Muscle layer of duodenum (tissue), 2 donors: ENCODE results near the gene DENND5B.

Experiments used
- H3K27ac ChIP-seq: one replicate; pipeline ENCODE4 v1.7.0; 2013; ENCODE audit warnings: mild to moderate bottlenecking, low read length
- H3K27me3 ChIP-seq: one replicate; pipeline ENCODE4 v1.7.0; 2013; ENCODE audit warnings: low read depth, mild to moderate bottlenecking, control low read depth, low read length
- H3K36me3 ChIP-seq, 2 donors: one replicate each; pipeline ENCODE4 v1.7.0; 2013; ENCODE audit warnings: low read length in 2 of 2, control low read depth in 1 of 2, mild to moderate bottlenecking in 1 of 2; ENCODE audit not compliant: insufficient read depth in 2 of 2, control insufficient read depth in 1 of 2
- H3K4me1 ChIP-seq, 2 donors: one replicate each; pipeline ENCODE4 v1.7.0; 2013; ENCODE audit warnings: low read length in 2 of 2, mild to moderate bottlenecking in 2 of 2, control low read depth in 1 of 2, moderate library complexity in 1 of 2; ENCODE audit not compliant: insufficient read depth in 2 of 2, control insufficient read depth in 1 of 2
- H3K4me3 ChIP-seq, 2 donors: one replicate each; pipeline ENCODE4 v1.7.0; 2013; ENCODE audit warnings: low read length in 2 of 2, low read depth in 1 of 2, mild to moderate bottlenecking in 1 of 2
- H3K9me3 ChIP-seq, 2 donors: one replicate each; pipeline ENCODE4 v1.7.0; 2013; ENCODE audit warnings: low read length in 2 of 2, control low read depth in 1 of 2, mild to moderate bottlenecking in 1 of 2; ENCODE audit not compliant: control insufficient read depth in 1 of 2
- donor health status: healthy.

The DENND5B gene

DNA sequence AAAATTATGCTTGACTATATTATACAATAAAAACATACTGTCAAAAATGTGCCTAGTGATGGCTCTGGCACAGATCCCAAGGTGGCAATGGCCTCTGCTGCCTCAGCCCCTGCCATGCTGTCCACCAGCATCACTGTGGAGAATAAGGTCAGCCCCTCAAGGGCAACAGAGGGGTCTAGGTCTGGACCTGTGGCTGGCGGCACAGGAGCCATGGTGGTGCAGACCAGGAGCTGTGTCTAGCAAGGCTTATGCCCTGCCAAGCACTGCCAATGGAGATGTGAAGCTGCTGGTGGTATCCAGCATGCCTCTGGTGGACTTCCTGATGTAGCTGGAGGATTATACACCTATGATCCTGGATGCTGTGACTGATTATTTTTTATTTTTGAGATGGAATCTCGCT, 125.9 kb downstream of the DENND5B start:
- Histone ChIP-seq H3K27ac (no peak overlapping the region), H3K4me3 (no peak overlapping the region), H3K9me3 (no peaks in the 10 kb centered on the region), H3K36me3 (no peaks in the 10 kb centered on the region), H3K4me1 (no peaks in the 10 kb centered on the region), H3K27me3 (no peaks in the 10 kb centered on the region)

DNA sequence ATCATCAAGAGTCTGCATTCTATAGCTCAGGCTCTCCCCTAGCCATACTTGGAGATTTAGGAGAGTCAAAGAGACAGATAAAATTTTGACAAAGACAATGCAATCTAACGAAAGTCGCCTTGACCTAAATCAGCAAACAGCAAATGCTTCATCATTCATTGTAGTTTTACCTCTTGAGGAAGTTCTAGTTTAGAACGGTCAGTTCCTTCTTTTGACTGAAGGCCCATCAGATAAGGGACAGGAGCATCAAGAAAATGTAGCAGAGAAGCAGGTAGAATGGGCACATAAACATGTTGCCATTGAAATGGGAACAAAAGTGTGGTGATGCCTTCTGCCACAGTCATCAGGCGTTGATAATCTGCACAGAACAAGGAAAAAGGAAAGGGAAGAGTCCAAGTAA, 130.9 kb downstream of the DENND5B start:
- Histone ChIP-seq H3K27ac (no peak overlapping the region), H3K27me3 (no peaks in the 10 kb centered on the region), H3K4me1 (no peaks in the 10 kb centered on the region), H3K36me3 (no peaks in the 10 kb centered on the region), H3K9me3 (no peaks in the 10 kb centered on the region), H3K4me3 (no peak overlapping the region)

DNA sequence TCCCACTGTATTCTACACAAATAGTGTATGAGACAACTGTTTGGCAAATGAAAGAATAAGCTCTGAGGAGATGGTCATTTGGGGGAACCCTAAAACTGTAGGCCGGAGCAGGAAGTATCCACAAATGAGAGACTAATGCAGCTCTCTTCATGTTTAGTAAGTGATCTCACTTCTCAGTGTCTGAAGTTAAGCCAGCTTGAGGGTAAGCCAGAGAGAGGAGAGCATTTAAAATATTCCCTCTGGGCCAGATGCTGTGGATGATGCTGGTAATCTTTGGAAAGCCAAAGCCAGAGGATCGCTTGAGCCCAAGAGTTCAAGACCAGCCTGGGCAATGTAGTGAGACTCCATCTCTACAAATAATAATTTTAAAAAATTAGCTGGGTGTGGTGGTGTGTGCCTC, 134.4 kb downstream of the DENND5B start:
- no peak overlapping the region for H3K27ac ChIP-seq
- H3K9me3 ChIP-seq, result no peaks in the 10 kb centered on the region
- peaks cover 4 to 7% of the 10 kb centered on the region in 2 donors for H3K36me3 ChIP-seq
- H3K4me3 ChIP-seq, result no peak overlapping the region
- no peaks in the 10 kb centered on the region for H3K4me1 ChIP-seq
- H3K27me3 ChIP-seq, result no peaks in the 10 kb centered on the region

DNA sequence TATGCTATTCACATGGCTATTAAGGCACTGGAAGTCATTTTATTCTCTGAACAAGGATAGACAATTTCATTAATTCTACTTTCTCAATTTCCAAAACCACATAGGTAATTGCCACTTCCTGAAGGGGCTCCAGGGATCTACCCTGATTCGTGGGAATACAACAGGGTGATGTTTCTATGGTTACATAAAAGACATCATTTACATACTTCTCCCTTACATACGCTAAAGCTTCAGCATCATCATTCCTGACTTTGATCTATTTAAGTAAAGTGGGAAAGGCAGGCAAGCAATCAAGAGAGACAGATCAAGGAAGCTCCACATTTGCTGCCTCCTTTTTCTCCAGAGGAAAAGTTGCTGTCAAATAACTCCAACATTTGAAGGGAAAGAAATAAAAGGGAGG, 146.2 kb downstream of the DENND5B start:
- Histone ChIP-seq H3K27ac (no peak overlapping the region), H3K4me1 (no peaks in the 10 kb centered on the region), H3K36me3 (peaks cover 0 to 6% of the 10 kb centered on the region in 2 donors), H3K9me3 (no peaks in the 10 kb centered on the region), H3K4me3 (no peak overlapping the region), H3K27me3 (no peaks in the 10 kb centered on the region)

DNA sequence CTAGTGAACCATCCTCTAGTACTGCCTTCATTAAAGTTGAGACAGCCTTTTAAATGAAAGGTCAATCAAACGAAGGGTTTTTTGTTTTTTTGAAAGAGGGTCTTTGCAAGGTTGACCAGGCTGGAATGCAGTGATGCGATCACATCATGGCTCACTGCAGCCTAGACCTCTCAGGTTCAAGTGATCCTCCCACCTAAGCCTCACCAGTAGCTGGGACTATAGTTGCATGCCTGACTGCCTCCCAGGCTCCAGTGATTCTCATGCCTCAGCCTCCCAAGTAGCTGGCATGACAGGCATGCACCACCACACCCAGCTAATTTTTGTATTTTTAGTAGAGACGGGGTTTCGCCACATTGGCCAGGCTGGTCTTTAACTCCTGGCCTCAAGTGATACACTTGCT, 150.3 kb downstream of the DENND5B start:
- H3K27ac ChIP-seq, result no peak overlapping the region

DNA sequence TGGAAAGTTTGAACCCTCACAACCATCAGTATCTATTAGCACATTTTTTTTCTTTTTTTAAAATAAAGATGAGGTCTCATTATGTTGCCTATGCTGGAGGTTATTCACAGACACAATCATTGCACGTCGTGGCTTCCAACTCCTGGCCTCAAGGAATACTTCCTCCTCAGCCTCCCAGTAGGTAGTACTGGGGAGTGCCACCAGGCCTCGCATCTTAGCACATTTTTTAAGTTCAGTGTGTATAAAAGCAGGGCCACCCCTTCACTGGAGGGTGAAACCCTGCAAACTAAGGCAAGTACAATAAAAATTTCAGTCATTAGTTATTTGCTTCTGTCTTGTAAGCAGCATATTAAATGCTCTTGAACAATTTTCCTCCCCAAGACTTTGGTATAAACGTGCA, 150.8 kb downstream of the DENND5B start:
- Histone ChIP-seq H3K4me3 (no peak overlapping the region), H3K36me3 (peaks cover 0 to 4% of the 10 kb centered on the region in 2 donors), H3K4me1 (no peaks in the 10 kb centered on the region), H3K27me3 (no peaks in the 10 kb centered on the region), H3K27ac (no peak overlapping the region), H3K9me3 (no peaks in the 10 kb centered on the region)

More for the DNA sequence above, 150.3 kb downstream of the DENND5B start:
- Histone ChIP-seq H3K9me3 (no peaks in the 10 kb centered on the region), H3K36me3 (peaks cover 0 to 4% of the 10 kb centered on the region in 2 donors), H3K4me3 (no peak overlapping the region), H3K27me3 (no peaks in the 10 kb centered on the region), H3K4me1 (no peaks in the 10 kb centered on the region)

DNA sequence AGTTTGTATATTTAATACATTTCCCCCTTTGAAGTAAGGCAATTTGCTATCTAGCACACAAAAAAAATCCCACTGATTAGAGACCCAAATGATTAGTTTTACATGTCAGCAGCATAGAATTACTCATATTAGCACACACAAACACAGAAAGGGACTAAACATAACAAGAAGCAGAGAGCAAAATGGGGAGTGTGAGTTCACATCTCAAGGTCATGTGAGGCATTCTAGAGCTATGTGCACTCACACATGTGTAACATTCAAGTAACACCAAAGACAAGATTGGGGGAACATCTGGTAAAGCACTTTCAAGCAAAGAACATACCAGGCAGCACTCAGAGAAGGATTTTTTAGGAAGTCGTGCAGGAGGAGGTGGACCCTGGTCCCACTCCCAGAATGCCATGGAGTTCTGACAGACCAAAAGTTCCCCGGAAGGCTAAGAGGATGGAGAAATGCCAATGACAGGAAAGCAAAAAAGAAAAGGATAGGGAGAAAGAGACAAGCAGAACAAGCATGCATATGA, 159.2 kb downstream of the DENND5B start:
- Histone ChIP-seq H3K9me3 (no peaks in the 10 kb centered on the region), H3K36me3 (no peaks in the 10 kb centered on the region), H3K27ac (no peak overlapping the region), H3K4me3 (no peak overlapping the region), H3K27me3 (no peaks in the 10 kb centered on the region), H3K4me1 (peaks cover 0 to 4% of the 10 kb centered on the region in 2 donors)

DNA sequence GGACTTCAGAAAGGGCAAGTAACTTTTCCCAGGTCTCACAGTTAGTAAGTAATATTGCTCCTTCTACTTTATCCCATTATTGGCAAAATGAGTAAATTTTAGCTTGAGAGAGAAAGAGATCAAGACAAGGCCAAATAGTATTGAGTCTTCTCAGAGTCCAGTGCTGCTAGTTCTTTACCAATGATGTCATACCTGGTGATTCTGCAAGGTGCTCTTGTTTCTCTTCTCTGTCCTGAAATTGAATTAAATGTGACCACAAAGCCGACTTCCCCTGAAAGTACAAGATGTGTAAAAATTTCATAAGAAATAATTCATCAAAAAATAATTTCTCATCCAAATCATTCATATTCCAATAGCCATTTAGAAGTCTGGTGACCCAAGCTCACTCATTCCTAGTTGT, 167.5 kb downstream of the DENND5B start:
- Histone ChIP-seq H3K36me3 (peaks cover 0 to 16% of the 10 kb centered on the region in 2 donors), H3K4me3 (no peak overlapping the region), H3K4me1 (no peaks in the 10 kb centered on the region), H3K27ac (no peak overlapping the region), H3K27me3 (no peaks in the 10 kb centered on the region), H3K9me3 (no peaks in the 10 kb centered on the region)

DNA sequence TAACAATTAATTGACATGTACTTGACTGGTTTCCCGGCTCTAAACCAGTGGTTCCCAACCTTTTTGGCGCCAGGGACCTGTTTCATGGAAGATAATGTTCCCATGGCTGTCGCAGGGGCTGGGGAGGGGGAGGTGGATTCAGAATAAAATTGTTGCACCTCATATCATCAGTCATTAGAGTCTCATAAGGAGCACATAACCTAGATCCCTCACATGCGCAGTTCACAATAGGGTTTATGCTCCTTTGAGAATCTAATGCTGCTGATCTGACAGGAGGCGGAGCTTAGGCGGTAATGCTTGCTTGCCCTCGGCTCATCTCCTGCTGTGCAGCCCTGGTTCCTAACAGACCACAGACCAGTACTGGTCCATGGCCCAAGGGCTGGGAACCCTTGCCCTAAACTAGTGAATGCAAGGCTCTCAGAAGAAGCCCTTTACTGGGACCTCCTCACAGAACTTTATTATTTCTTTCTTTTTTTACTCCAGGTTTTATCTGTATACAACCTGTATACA, 178.6 kb downstream of the DENND5B start:
- Histone ChIP-seq H3K27me3 (no peaks in the 10 kb centered on the region), H3K9me3 (no peaks in the 10 kb centered on the region), H3K36me3 (peaks cover 3 to 20% of the 10 kb centered on the region in 2 donors), H3K27ac (no peak overlapping the region), H3K4me1 (no peaks in the 10 kb centered on the region), H3K4me3 (no peak overlapping the region)

DNA sequence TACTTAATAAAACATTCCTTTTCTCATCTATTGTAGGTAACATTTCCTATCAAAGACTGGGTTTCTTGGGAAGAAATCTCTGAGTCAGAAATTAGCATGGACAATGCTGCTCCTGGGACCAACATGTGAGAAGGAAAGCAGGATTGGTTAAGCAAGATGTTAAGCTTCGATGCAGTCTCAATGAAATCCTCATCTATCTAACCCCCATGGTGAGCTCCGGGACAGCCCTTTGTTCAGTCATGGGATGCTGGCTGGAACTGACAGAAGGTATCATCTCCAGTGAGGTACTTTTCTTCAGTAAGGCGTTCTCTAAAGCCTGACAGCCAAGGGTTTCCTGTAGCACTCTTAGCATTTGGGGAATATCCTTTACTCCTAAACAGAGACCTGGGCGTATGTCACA, 182.2 kb downstream of the DENND5B start:
- no peaks in the 10 kb centered on the region for H3K4me1 ChIP-seq
- H3K36me3 ChIP-seq, result peaks cover 3 to 12% of the 10 kb centered on the region in 2 donors
- H3K4me3 ChIP-seq, result no peak overlapping the region
- H3K9me3 ChIP-seq, result no peaks in the 10 kb centered on the region
- no peak overlapping the region for H3K27ac ChIP-seq
- H3K27me3 ChIP-seq, result no peaks in the 10 kb centered on the region

DNA sequence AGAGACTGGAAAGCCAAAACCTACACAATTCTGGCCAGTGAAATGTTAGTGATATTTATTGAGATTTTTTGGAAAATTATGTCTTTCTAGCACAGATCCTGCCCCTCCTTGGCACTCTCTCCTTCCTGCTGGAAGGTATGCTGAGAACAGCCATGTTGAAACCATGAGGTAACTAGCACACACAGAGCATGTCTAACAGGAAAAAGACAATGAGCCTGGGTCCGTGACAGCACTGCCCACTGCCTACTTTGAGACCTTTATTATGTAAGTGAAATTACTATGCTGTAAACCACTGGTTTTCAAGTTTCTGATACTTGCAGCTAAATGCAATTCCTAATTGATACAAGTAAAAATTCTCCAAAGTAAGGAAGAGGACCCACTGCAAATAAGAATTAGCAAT, 183.4 kb downstream of the DENND5B start:
- H3K9me3 ChIP-seq, result no peaks in the 10 kb centered on the region
- no peak overlapping the region for H3K4me3 ChIP-seq
- H3K4me1 ChIP-seq, result peaks cover 0 to 5% of the 10 kb centered on the region in 2 donors
- H3K27ac ChIP-seq, result no peak overlapping the region
- no peaks in the 10 kb centered on the region for H3K36me3 ChIP-seq
- H3K27me3 ChIP-seq, result no peaks in the 10 kb centered on the region

DNA sequence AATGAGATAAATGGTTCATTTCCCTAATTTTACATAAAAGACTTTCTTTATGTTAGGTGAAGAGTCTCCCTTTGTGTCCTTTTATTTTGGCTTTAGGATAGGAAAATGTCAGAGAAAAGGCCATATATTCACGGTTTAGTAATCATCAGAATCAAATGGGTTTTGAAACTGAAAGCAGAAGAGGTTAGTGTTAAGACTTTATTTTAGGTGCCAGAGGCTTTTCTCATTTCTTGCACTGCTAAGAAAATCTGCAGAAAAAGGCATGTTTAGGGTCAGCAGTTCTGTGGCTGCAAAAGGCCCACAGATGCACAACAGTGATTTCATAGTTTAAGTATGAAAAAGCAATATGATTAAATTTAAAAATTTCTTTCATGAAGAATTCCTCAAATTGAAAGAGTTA, 184.6 kb downstream of the DENND5B start:
- peaks cover 0 to 11% of the 10 kb centered on the region in 2 donors for H3K36me3 ChIP-seq
- H3K27ac ChIP-seq, result no peak overlapping the region

More for the DNA sequence above, 184.6 kb downstream of the DENND5B start:
- Histone ChIP-seq H3K27me3 (no peaks in the 10 kb centered on the region), H3K4me1 (peaks cover 0 to 5% of the 10 kb centered on the region in 2 donors), H3K4me3 (no peak overlapping the region), H3K9me3 (no peaks in the 10 kb centered on the region)
